Erythroblast (primary cell): ENCODE measurements around the gene TEX26.

Experiments
- GATA1 ChIP-seq: IDR thresholded peaks from 2 replicates; pipeline ENCODE4 v1.6.1; 2011; ENCODE audit warnings: low read depth, mild to moderate bottlenecking, control low read depth, low read length, moderate library complexity
- POLR2A ChIP-seq: IDR thresholded peaks from 2 replicates; pipeline ENCODE4 v1.6.1; 2011; ENCODE audit warnings: mild to moderate bottlenecking, low read length

- TF ChIP-seq POLR2A: no peak
- TF ChIP-seq GATA1: no peak
Measured at GRCh38 chr13:30915691-30916541, 16.5 kb upstream of the TEX26 start.
